Right lobe of liver (tissue), 6 donors: ENCODE results near the gene RORC. TPM values are rescaled to one million over a fixed set of nuclear protein-coding genes. Genes with fewer than 3 reads are reported as not detected.

Experiments
- ATAC-seq, 4 donors: fragments of 200-7000 bp; cut with Tn5 transposase; one replicate each; pipeline ENCODE4 v1.9.1; 2020; ENCODE audit warnings: mild to moderate bottlenecking in 4 of 4, moderate library complexity in 4 of 4
- DNase-seq, 3 donors: peaks; one replicate each; pipeline ENCODE4 v3.0.0-alpha.2; 2020
- H3K27ac ChIP-seq, 3 donors: fragments of 200-600 bp; one replicate each; pipeline ENCODE4 v1.8.0; 2022
- H3K27me3 ChIP-seq, 2 donors: fragments of 200-600 bp; one replicate each; pipeline ENCODE4 v1.8.0; 2022
- H3K36me3 ChIP-seq, 4 donors: fragments of 200-600 bp; sonication (generic) in 1 of 4; one replicate each; pipeline versions ENCODE4 v1.5.1 to v1.8.0; 2017 to 2022; ENCODE audit warnings: control low read depth in 1 of 4
- H3K4me1 ChIP-seq, 4 donors: fragments of 200-600 bp; sonication (generic) in 1 of 4; one replicate each; pipeline versions ENCODE4 v1.5.1 to v1.8.0; 2017 to 2022; ENCODE audit warnings: control low read depth in 1 of 4
- H3K4me3 ChIP-seq, 3 donors: fragments of 200-600 bp; one replicate each; pipeline ENCODE4 v1.8.0; 2022
- H3K9me3 ChIP-seq, 4 donors: fragments of 200-600 bp; sonication (generic) in 1 of 4; one replicate each; pipeline versions ENCODE4 v1.5.1 to v1.8.0; 2017 to 2022; ENCODE audit warnings: control low read depth in 1 of 4
- CTCF ChIP-seq, 4 donors: fragments of 200-600 bp in 3 of 4; fragments of 450-650 bp in 1 of 4; IDR thresholded peaks; one replicate each; pipeline versions ENCODE4 v1.5.1 to v1.8.0; 2016 to 2022; ENCODE audit warnings: antibody characterized with exemption in 4 of 4, mild to moderate bottlenecking in 2 of 4
- POLR2A ChIP-seq: fragments of 450-650 bp; IDR thresholded peaks from one replicate; pipeline ENCODE4 v1.6.1; 2017; ENCODE audit warnings: antibody characterized with exemption, mild to moderate bottlenecking
- WGBS: methylation state at CpG from one replicate; pipeline ENCODE4 v1.1.6; 2018; ENCODE audit warnings: low coverage, low lambda C conversion rate; ENCODE audit not compliant: insufficient coverage; ENCODE audit errors: missing lambda C conversion rate; 5-methylcytosine and 5-hydroxymethylcytosine counted together
- intact Hi-C, 2 donors: fragments of 100-400 bp; cut with DNase I; formaldehyde crosslinking; loops; one replicate each; pipeline versions ENCODE4 v1.11.2 to v1.14.1; 2022
- total RNA-seq, 6 experiments: library from RNA; depleted of rRNA in 2 of 6; stranded (reverse); fragments of >200 nt in 2 of 6; fragmentation: NEBNext Ultra II Directional in 3 of 6; extraction: Animal tissue kit (Norgen Biotek cat#: 25700) in 3 of 6; gene quantifications; one replicate each; pipeline versions ENCODE4 v1.1.0 to v1.2.4, GENCODE V29; 2016 to 2023
- donor health status: DM: no; HTN: yes; CAD: no.
- donor health status: DM: no; HTN: no; CAD: no.
- donor health status: DM: no; HTN: no; CAD: no.
- donor health status: DM: no; HTN: yes; CAD: no.
- donor health status: DM: no; HTN: yes; CAD: no.

RORC gene
- total RNA-seq, 6 experiments from 2014 or later = 13.3 to 33.9 (median 21.5) TPM

- Histone ChIP-seq H3K27ac (no peak overlapping the region), H3K36me3 (peaks cover 0 to 4% (median 1%) of the 10 kb centered on the region in 4 donors), H3K4me1 (peaks cover 0 to 74% (median 25%) of the 10 kb centered on the region in 4 donors), H3K27me3 (no peaks in the 10 kb centered on the region), H3K9me3 (no peaks in the 10 kb centered on the region), H3K4me3 (no peak overlapping the region)
- TF ChIP-seq CTCF (IDR thresholded peaks at IDR 0.05) (no peak), POLR2A (no peak)
- intact Hi-C loops = no loop called here
- 38% methylated on average over 5 of the region's 9 CpGs for WGBS
- ATAC-seq (peak in 1 of 4 donors; percentile 34), DNase-seq (peak in 1 of 3 donors; percentile 60)
Measured at GRCh38 chr1:151825204-151825603, 6.4 kb downstream of the RORC start.

- TF ChIP-seq POLR2A = no peak
- TF ChIP-seq CTCF (IDR thresholded peaks at IDR 0.05) = no peak
- intact Hi-C loops = no loop called here
- H3K9me3 ChIP-seq = no peaks in the 10 kb centered on the region
- H3K27me3 ChIP-seq = no peaks in the 10 kb centered on the region
- no peak overlapping the region for H3K27ac ChIP-seq
- H3K36me3 ChIP-seq = peaks cover 0 to under 1% (median under 1%) of the 10 kb centered on the region in 4 donors
- no peak overlapping the region for H3K4me3 ChIP-seq
- H3K4me1 ChIP-seq = peaks cover 3 to 72% (median 24%) of the 10 kb centered on the region in 4 donors
- peak in 2 of 3 donors; percentile 16 to 28 for DNase-seq
- 93% methylated on average over 3 of the region's 8 CpGs for WGBS
- ATAC-seq = no peak
Measured at GRCh38 chr1:151823175-151823574, 8.4 kb downstream of the RORC start.

- ATAC-seq = no peak
- Histone ChIP-seq H3K9me3 (no peaks in the 10 kb centered on the region), H3K4me3 (no peak overlapping the region), H3K27me3 (no peaks in the 10 kb centered on the region), H3K36me3 (no peaks in the 10 kb centered on the region), H3K27ac (no peak overlapping the region), H3K4me1 (peaks cover 3 to 66% (median 23%) of the 10 kb centered on the region in 4 donors)
- intact Hi-C loops = no loop called here
- TF ChIP-seq POLR2A = no peak
- no peak for TF ChIP-seq CTCF (IDR thresholded peaks at IDR 0.05)
- peak in 1 of 3 donors; percentile 32 for DNase-seq
- no CpG with 5 or more reads among the region's 7 CpGs for WGBS
Measured at GRCh38 chr1:151822404-151822803, 9.2 kb downstream of the RORC start.

GRCh38 chr1:151820940-151821339, 10.7 kb downstream of the RORC start:
- Histone ChIP-seq H3K27ac (peak overlapping the region in 1 of 3 donors; percentile 26), H3K27me3 (no peaks in the 10 kb centered on the region), H3K36me3 (peaks cover 0 to 9% (median 3%) of the 10 kb centered on the region in 4 donors), H3K4me3 (no peak overlapping the region), H3K4me1 (peaks cover 3 to 52% (median 21%) of the 10 kb centered on the region in 4 donors), H3K9me3 (no peaks in the 10 kb centered on the region)
- intact Hi-C loops = no loop called here
- ATAC-seq (peak; percentile 47 to 63 (median 52)), DNase-seq (peak; percentile 64 to 83 (median 83))
- TF ChIP-seq POLR2A (no peak), CTCF (IDR thresholded peaks at IDR 0.05) (no peak)
- 0% methylated on average over 2 of the region's 2 CpGs for WGBS
